H1 (cell line): ENCODE measurements around the gene OPN5. TPM values are rescaled to one million over a fixed set of nuclear protein-coding genes. Genes with fewer than 3 reads are reported as not detected.
"Not testable (repeated sequence)": the region's sequence is repeated elsewhere in the genome, so short reads cannot be mapped to it uniquely, and the experiment has no call there.

Source experiments
- CTCF ChIA-PET: fragments of 300-600 bp; sonication (Branson Sonifier 250); formaldehyde crosslinking; loops from one replicate; lab custom pipeline; 2021; ENCODE audit not compliant: partially characterized antibody; lab: Charles Lee
- POLR2A ChIA-PET: fragments of 300-600 bp; sonication (Branson Sonifier 250); formaldehyde crosslinking; loops from one replicate; lab custom pipeline; 2021; ENCODE audit warnings: inconsistent platforms; ENCODE audit not compliant: partially characterized antibody; lab: Charles Lee
- DNase-seq, 2 experiments: peaks; one replicate each; pipeline versions ENCODE4 v3.0.0 to v3.0.0-alpha.2; 2010 to 2022; ENCODE audit warnings: low spot score in 2 of 2, low read depth in 1 of 2, mixed read lengths in 1 of 2
- FAIRE-seq: peaks from 2 replicates; lab custom pipeline; 2011; peaks lifted over from hg19 to GRCh38; lab: Jason Lieb, UNC
- H2AFZ ChIP-seq: 2 replicates; pipeline ENCODE4 v1.8.1; 2012; ENCODE audit warnings: low read length, inconsistent platforms
- H2AK5ac ChIP-seq: 2 replicates; pipeline ENCODE4 v1.6.1; 2013; ENCODE audit warnings: low read depth, low read length
- H2BK120ac ChIP-seq: replicated peaks from 2 replicates; pipeline ENCODE3; 2013; ENCODE audit warnings: low read depth, low read length, inconsistent platforms
- H2BK12ac ChIP-seq: 2 replicates; pipeline ENCODE4 v1.6.1; 2013; ENCODE audit warnings: low read depth, low read length
- H2BK15ac ChIP-seq: 2 replicates; pipeline ENCODE4 v1.6.1; 2013; ENCODE audit warnings: low read length
- H2BK20ac ChIP-seq: 2 replicates; pipeline ENCODE4 v1.6.1; 2013; ENCODE audit warnings: low read length
- H2BK5ac ChIP-seq: 2 replicates; pipeline ENCODE4 v1.6.1; 2013; ENCODE audit warnings: low read depth, low read length
- H3K14ac ChIP-seq: 2 replicates; pipeline ENCODE4 v1.6.1; 2013; ENCODE audit warnings: inconsistent platforms; ENCODE audit not compliant: insufficient read length
- H3K18ac ChIP-seq: 2 replicates; pipeline ENCODE4 v1.6.1; 2013; ENCODE audit warnings: low read length; ENCODE audit errors: extremely low read depth
- H3K23ac ChIP-seq: 2 replicates; pipeline ENCODE4 v1.6.1; 2013; ENCODE audit warnings: inconsistent platforms; ENCODE audit not compliant: insufficient read length
- H3K23me2 ChIP-seq: 2 replicates; pipeline ENCODE4 v1.6.1; 2013; ENCODE audit warnings: low read depth, low read length
- H3K27ac ChIP-seq: 2 replicates; pipeline ENCODE4 v1.6.1; 2011; ENCODE audit warnings: low read depth, low read length, inconsistent platforms
- H3K27me3 ChIP-seq, 4 experiments: replicated peaks in 1 of 4; 1 replicate in 1 of 4; 2 replicates in 3 of 4; pipeline versions ENCODE4 v1.6.1 to v1.8.1; 2011 to 2013; ENCODE audit warnings: low read length in 3 of 4, mild to moderate bottlenecking in 3 of 4, inconsistent platforms in 2 of 4, mixed read lengths in 2 of 4, moderate library complexity in 1 of 4; ENCODE audit not compliant: control insufficient read depth in 3 of 4, insufficient read depth in 3 of 4; ENCODE audit errors: extremely low read depth in 1 of 4
- H3K36me3 ChIP-seq, 4 experiments: 2 replicates each; pipeline versions ENCODE4 v1.6.1 to v1.8.1; 2011 to 2013; ENCODE audit warnings: mild to moderate bottlenecking in 4 of 4, low read length in 3 of 4, moderate library complexity in 2 of 4, control low read depth in 1 of 4, inconsistent platforms in 1 of 4; ENCODE audit not compliant: insufficient read depth in 4 of 4, control insufficient read depth in 2 of 4
- H3K4ac ChIP-seq: replicated peaks from 2 replicates; pipeline ENCODE3; 2013; ENCODE audit warnings: low read length, low read depth, mixed read lengths, inconsistent platforms; ENCODE audit not compliant: insufficient read length
- H3K4me1 ChIP-seq, 4 experiments: replicated peaks in 1 of 4; 1 replicate in 1 of 4; 2 replicates in 3 of 4; pipeline versions ENCODE4 v1.6.1 to v1.8.1; 2011 to 2013; ENCODE audit warnings: low read length in 3 of 4, inconsistent platforms in 2 of 4, mixed read lengths in 1 of 4; ENCODE audit not compliant: insufficient read depth in 4 of 4, control insufficient read depth in 3 of 4
- H3K4me2 ChIP-seq, 2 experiments: 2 replicates each; pipeline versions ENCODE4 v1.6.1 to v1.8.1; 2011 to 2013; ENCODE audit warnings: low read depth in 2 of 2, low read length in 2 of 2, control low read depth in 1 of 2, inconsistent platforms in 1 of 2, mild to moderate bottlenecking in 1 of 2; ENCODE audit not compliant: insufficient read depth in 1 of 2
- H3K4me3 ChIP-seq, 4 experiments: fragments of 200-600, 300-600 bp in 1 of 4; sonication (generic), shearing (Covaris generic), sonication (Bioruptor Twin) in 1 of 4; 2 replicates each; pipeline versions ENCODE4 v1.5.1 to v1.8.1; 2011 to 2016; ENCODE audit warnings: low read length in 4 of 4, low read depth in 3 of 4, control low read depth in 2 of 4, inconsistent platforms in 2 of 4, mild to moderate bottlenecking in 2 of 4, mixed read lengths in 1 of 4, moderate library complexity in 1 of 4; ENCODE audit not compliant: insufficient read depth in 2 of 4; ENCODE audit errors: extremely low read depth in 1 of 4
- H3K56ac ChIP-seq: replicated peaks from 2 replicates; pipeline ENCODE3; 2013; ENCODE audit warnings: low read depth, mild to moderate bottlenecking, mixed read lengths, low read length, inconsistent platforms; ENCODE audit not compliant: insufficient read length
- H3K79me1 ChIP-seq: 2 replicates; pipeline ENCODE4 v1.6.1; 2013; ENCODE audit warnings: low read depth, low read length, control low read depth
- H3K79me2 ChIP-seq, 2 experiments: 2 replicates each; pipeline versions ENCODE4 v1.6.1 to v1.8.1; 2012 to 2013; ENCODE audit warnings: low read length in 2 of 2, mild to moderate bottlenecking in 2 of 2, inconsistent platforms in 1 of 2; ENCODE audit not compliant: insufficient read depth in 2 of 2, control insufficient read depth in 1 of 2
- H3K9ac ChIP-seq, 4 experiments: replicated peaks in 1 of 4; 1 replicate in 1 of 4; 2 replicates in 3 of 4; pipeline versions ENCODE4 v1.6.1 to v1.8.1; 2011 to 2013; ENCODE audit warnings: low read depth in 3 of 4, low read length in 3 of 4, control low read depth in 2 of 4, mild to moderate bottlenecking in 2 of 4, moderate library complexity in 2 of 4, inconsistent platforms in 1 of 4; ENCODE audit errors: extremely low read depth in 1 of 4
- H3K9me3 ChIP-seq, 2 experiments: 2 replicates each; pipeline versions ENCODE4 v1.6.1 to v1.8.1; 2012 to 2013; ENCODE audit warnings: mild to moderate bottlenecking in 2 of 2, moderate library complexity in 2 of 2, control low read depth in 1 of 2, inconsistent platforms in 1 of 2, low read depth in 1 of 2, low read length in 1 of 2, mixed read lengths in 1 of 2; ENCODE audit not compliant: insufficient read depth in 2 of 2
- H4K20me1 ChIP-seq, 2 experiments: replicated peaks in 1 of 2; 2 replicates each; pipeline versions ENCODE3 to v1.8.1; 2011 to 2013; ENCODE audit warnings: inconsistent platforms in 2 of 2, low read length in 2 of 2, mild to moderate bottlenecking in 1 of 2; ENCODE audit not compliant: insufficient read depth in 2 of 2, control insufficient read depth in 1 of 2
- H4K5ac ChIP-seq: 2 replicates; pipeline ENCODE4 v1.6.1; 2013; ENCODE audit warnings: low read length, low read depth, mixed read lengths, inconsistent platforms; ENCODE audit not compliant: insufficient read length
- H4K8ac ChIP-seq: 2 replicates; pipeline ENCODE4 v1.8.0; 2013; ENCODE audit warnings: mild to moderate bottlenecking, moderate library complexity, low read length, inconsistent platforms; ENCODE audit not compliant: insufficient read depth; ENCODE audit errors: extremely low read depth
- H4K91ac ChIP-seq: replicated peaks from 2 replicates; pipeline ENCODE3; 2013; ENCODE audit warnings: low read length, mixed read lengths, inconsistent platforms; ENCODE audit not compliant: insufficient read length
- WGBS, 2 experiments: shearing (Covaris generic) in 1 of 2; methylation state at CpG; one replicate each; pipeline versions ENCODE4 v1.1.6 to v1.1.7; 2013 to 2015; ENCODE audit warnings: low lambda C conversion rate in 2 of 2, mixed read lengths in 2 of 2, inconsistent platforms in 1 of 2, low coverage in 1 of 2, missing lambda C conversion rate in 1 of 2; ENCODE audit not compliant: insufficient replicate concordance in 2 of 2, insufficient coverage in 1 of 2, insufficient read length in 1 of 2; ENCODE audit errors: extremely low coverage in 1 of 2, missing lambda C conversion rate in 1 of 2; 5-methylcytosine and 5-hydroxymethylcytosine counted together
- polyA plus RNA-seq, 7 experiments: library from polyadenylated mRNA; depleted of rRNA in 3 of 7; stranded (reverse) in 5 of 7; unstranded in 2 of 7; fragments of >200 nt in 5 of 7; fragments of 200-250 nt in 2 of 7; gene quantifications; 1 replicate in 5 of 7; 2 replicates in 1 of 7; 4 replicates in 1 of 7; pipeline versions ENCODE4 v1.2.1 to v1.2.3, GENCODE V29; 2011 to 2013; ENCODE audit warnings: missing spikeins in 2 of 7, mixed read lengths in 2 of 7
- total RNA-seq: library from RNA; stranded (reverse); fragmentation: NEBNext Ultra II Directional; extraction: Animal tissue kit (Norgen Biotek cat#: 25700); gene quantifications from 2 replicates; pipeline ENCODE4 v1.2.1, GENCODE V29; 2021

Gene OPN5
- total and polyA plus RNA-seq, 2 of the 8 experiments (the other 6 are each of a cell fraction or from before 2014, with no cell fraction given): not detected

DNA sequence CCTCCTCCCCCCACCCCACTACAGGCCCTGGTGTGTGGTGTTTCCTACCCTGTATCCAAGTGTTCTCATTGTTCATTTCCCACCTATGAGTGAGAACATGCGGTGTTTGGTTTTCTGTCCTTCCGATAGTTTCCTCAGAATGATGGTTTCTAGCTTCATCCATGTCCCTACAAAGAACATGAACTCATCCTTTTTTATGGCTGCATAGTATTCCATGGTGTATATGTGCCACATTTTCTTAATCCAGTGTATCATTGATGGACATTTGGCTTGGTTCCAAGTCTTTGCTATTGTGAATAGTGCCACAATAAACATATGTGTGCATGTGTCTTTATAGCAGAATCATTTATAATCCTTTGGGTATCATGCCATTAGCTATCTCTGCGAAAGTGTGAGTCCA, 36.6 kb upstream of the OPN5 start:
- DNase-seq, H2BK12ac ChIP-seq, H4K91ac ChIP-seq, H3K4me3 ChIP-seq, H3K9ac ChIP-seq, H3K18ac ChIP-seq, CTCF ChIA-PET, H3K27ac ChIP-seq, H2AK5ac ChIP-seq, H3K79me2 ChIP-seq, H4K8ac ChIP-seq, H3K27me3 ChIP-seq, H3K4ac ChIP-seq, H2BK5ac ChIP-seq, H3K4me2 ChIP-seq, H4K5ac ChIP-seq, H3K23ac ChIP-seq, H3K79me1 ChIP-seq, H3K9me3 ChIP-seq, H2BK120ac ChIP-seq, H2BK15ac ChIP-seq, H3K4me1 ChIP-seq, H3K36me3 ChIP-seq, H3K14ac ChIP-seq, H2BK20ac ChIP-seq, POLR2A ChIA-PET, H2AFZ ChIP-seq, FAIRE-seq, H4K20me1 ChIP-seq, H3K23me2 ChIP-seq, H3K56ac ChIP-seq: not testable (repeated sequence)
- 95% methylated on average over 3 of the region's 3 CpGs; no CpG with 5 or more reads in 1 of the 2 experiments for WGBS, 2 experiments
